Esophagus muscularis mucosa (tissue), 4 donors: Measurements from ENCODE around the gene NKD2. TPM values are rescaled to one million over a fixed set of nuclear protein-coding genes. Genes with fewer than 3 reads are reported as not detected.

ENCODE experiments used
- DNase-seq: peaks from one replicate; pipeline ENCODE4 v3.0.0-alpha.2; 2017; ENCODE audit errors: extremely low spot score
- H3K27ac ChIP-seq, 4 donors: fragments of 200-600 bp; sonication (generic); replicated peaks in 1 of 4; 1 replicate in 3 of 4; 2 replicates in 1 of 4; pipeline ENCODE4 v1.5.1; 2016 to 2019; ENCODE audit warnings: mild to moderate bottlenecking in 1 of 4
- H3K27me3 ChIP-seq, 4 donors: fragments of 200-600 bp; sonication (generic); one replicate each; pipeline versions ENCODE4 v1.5.1 to v1.6.0; 2016 to 2019
- H3K36me3 ChIP-seq, 4 donors: fragments of 200-600 bp; sonication (generic); one replicate each; pipeline ENCODE4 v1.5.1; 2016 to 2019
- H3K4me1 ChIP-seq, 4 donors: fragments of 200-600 bp; sonication (generic); one replicate each; pipeline ENCODE4 v1.5.1; 2016 to 2019
- H3K4me3 ChIP-seq, 4 donors: fragments of 200-600 bp; sonication (generic); 1 replicate in 2 of 4; 2 replicates in 2 of 4; pipeline ENCODE4 v1.5.1; 2016 to 2019; ENCODE audit warnings: mild to moderate bottlenecking in 4 of 4, moderate library complexity in 1 of 4
- H3K9me3 ChIP-seq, 4 donors: fragments of 200-600 bp; sonication (generic); 1 replicate in 3 of 4; 2 replicates in 1 of 4; pipeline ENCODE4 v1.5.1; 2016 to 2019
- EP300 ChIP-seq: sonication (generic); formaldehyde crosslinking; IDR thresholded peaks from one replicate; pipeline ENCODE4 v1.6.1; 2017; ENCODE audit warnings: antibody characterized with exemption
- POLR2A ChIP-seq: fragments of 450-650 bp; IDR thresholded peaks from one replicate; pipeline ENCODE4 v1.6.1; 2017; ENCODE audit warnings: antibody characterized with exemption, moderate library complexity, mild to moderate bottlenecking, low read depth
- POLR2AphosphoS5 ChIP-seq, 2 donors: sonication (generic); formaldehyde crosslinking; IDR thresholded peaks; one replicate each; pipeline ENCODE4 v1.6.1; 2017; ENCODE audit warnings: antibody characterized with exemption in 2 of 2
- WGBS: methylation state at CpG from one replicate; pipeline ENCODE4 v1.1.5; 2018; 5-methylcytosine and 5-hydroxymethylcytosine counted together
- intact Hi-C: fragments of 100-400 bp; cut with DNase I; formaldehyde crosslinking; loops from one replicate; pipeline ENCODE4 v1.15.1; 2023
- total RNA-seq, 4 donors: library from RNA; depleted of rRNA; stranded (reverse); fragments of >200 nt; gene quantifications; one replicate each; pipeline versions ENCODE4 v1.1.0 to v1.2.1, GENCODE V29; 2016
- TF ChIP-seq, protein P1 (sequence below), 3 experiments: fragments of 200-600 bp in 2 of 3; fragments of 450-650 bp in 1 of 3; sonication (generic) in 2 of 3; IDR thresholded peaks; one replicate each; pipeline ENCODE4 v1.5.1; 2017 to 2019; ENCODE audit warnings: antibody characterized with exemption in 3 of 3, mild to moderate bottlenecking in 2 of 3, moderate library complexity in 1 of 3

NKD2 gene
- total RNA-seq, 4 donors from 2014 or later, result 3.0 to 6.6 (median 5.4) TPM

DNA sequence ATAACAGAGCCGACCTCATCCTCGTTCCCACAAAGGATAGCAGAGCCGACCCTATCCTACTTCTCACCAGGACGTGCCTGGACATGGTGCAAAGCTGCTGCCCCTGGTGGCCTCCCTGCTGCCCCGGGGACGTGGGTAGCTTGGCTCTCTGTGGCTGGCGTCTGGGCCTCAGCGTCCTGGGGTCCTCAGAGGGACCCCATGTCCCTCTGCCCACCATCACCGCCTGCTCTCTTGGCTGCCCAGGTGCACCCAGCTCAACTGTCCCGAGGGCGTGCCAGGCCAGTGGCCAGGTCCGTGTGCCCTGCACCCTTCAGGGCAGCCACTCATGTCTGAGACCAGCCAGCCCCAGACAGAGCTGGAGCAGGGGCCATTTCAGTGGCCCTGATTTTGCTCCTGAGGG, 8.5 kb downstream of the NKD2 start:
- intact Hi-C loops, result no loop called here
- Histone ChIP-seq H3K9me3 (no peaks in the 10 kb centered on the region), H3K4me1 (no peaks in the 10 kb centered on the region), H3K36me3 (no peaks in the 10 kb centered on the region), H3K4me3 (no peak overlapping the region), H3K27me3 (peaks cover 0 to 18% (median 0%) of the 10 kb centered on the region in 4 donors), H3K27ac (no peak overlapping the region)
- TF ChIP-seq, protein P1, sequence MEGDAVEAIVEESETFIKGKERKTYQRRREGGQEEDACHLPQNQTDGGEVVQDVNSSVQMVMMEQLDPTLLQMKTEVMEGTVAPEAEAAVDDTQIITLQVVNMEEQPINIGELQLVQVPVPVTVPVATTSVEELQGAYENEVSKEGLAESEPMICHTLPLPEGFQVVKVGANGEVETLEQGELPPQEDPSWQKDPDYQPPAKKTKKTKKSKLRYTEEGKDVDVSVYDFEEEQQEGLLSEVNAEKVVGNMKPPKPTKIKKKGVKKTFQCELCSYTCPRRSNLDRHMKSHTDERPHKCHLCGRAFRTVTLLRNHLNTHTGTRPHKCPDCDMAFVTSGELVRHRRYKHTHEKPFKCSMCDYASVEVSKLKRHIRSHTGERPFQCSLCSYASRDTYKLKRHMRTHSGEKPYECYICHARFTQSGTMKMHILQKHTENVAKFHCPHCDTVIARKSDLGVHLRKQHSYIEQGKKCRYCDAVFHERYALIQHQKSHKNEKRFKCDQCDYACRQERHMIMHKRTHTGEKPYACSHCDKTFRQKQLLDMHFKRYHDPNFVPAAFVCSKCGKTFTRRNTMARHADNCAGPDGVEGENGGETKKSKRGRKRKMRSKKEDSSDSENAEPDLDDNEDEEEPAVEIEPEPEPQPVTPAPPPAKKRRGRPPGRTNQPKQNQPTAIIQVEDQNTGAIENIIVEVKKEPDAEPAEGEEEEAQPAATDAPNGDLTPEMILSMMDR (IDR thresholded peaks at IDR 0.05), result no peak
- TF ChIP-seq POLR2A (no peak), POLR2AphosphoS5 (IDR thresholded peaks at IDR 0.05) (no peak), EP300 (no peak)
- WGBS, result 76% methylated on average over 10 of the region's 12 CpGs
- DNase-seq, result no peak

DNA sequence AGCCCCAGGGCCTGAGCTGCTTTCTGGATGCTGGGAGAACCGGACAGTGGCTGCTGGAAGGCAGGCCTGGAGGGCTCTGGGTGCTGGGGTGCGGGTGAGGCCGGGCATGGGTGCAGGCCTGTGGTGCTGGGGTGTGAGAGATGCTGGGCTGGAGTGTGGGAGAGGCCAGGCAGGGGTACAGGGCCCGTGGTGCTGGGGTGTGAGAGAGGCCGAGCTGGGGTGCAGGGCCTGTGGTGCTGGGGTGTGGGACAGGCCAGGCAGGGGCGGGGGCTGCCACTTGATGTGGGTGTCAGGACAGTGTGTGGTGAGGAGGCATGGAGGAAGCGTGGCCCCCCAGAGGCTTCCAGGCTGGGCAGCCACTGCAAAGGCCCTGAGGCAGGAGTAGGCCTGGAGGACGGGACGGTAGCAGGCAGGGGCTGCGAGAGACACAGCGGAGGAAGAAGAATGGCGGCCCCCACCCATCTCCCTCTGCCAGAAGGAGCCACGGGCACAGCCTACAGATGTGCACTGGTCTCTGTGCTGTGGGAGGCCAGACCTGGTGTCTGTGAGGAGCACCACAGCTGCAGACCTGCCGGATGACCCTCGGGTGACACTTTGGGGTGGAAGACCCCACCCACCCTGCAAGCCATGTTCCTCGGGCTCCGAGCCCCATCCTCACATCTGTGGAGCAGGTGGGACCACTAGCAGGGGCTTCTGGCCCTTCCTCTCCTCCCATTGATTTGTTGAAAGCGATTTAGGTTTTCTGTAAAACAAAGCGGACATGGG, 9.3 kb downstream of the NKD2 start:
- Histone ChIP-seq H3K27me3 (peaks cover 0 to 10% (median 0%) of the 10 kb centered on the region in 4 donors), H3K4me3 (no peak overlapping the region), H3K9me3 (no peaks in the 10 kb centered on the region), H3K27ac (no peak overlapping the region), H3K36me3 (no peaks in the 10 kb centered on the region), H3K4me1 (no peaks in the 10 kb centered on the region)
- no peak for DNase-seq
- TF ChIP-seq POLR2AphosphoS5 (IDR thresholded peaks at IDR 0.05) (no peak), POLR2A (no peak), EP300 (no peak)
- TF ChIP-seq, protein P1 (IDR thresholded peaks at IDR 0.05), result no peak
- intact Hi-C loops, result no loop called here
- 95% methylated on average over 13 of the region's 19 CpGs for WGBS

GRCh38 chr5:1018596-1018995, 10.0 kb downstream of the NKD2 start:
- Histone ChIP-seq H3K9me3 (no peaks in the 10 kb centered on the region), H3K4me3 (no peak overlapping the region), H3K4me1 (no peaks in the 10 kb centered on the region), H3K27ac (no peak overlapping the region), H3K36me3 (no peaks in the 10 kb centered on the region), H3K27me3 (peaks cover 0 to 4% (median 0%) of the 10 kb centered on the region in 4 donors)
- 88% methylated on average over 3 of the region's 9 CpGs for WGBS
- no peak for DNase-seq
- intact Hi-C loops, result no loop called here
- TF ChIP-seq, protein P1 (IDR thresholded peaks at IDR 0.05), result no peak
- TF ChIP-seq POLR2A, result no peak
- no peak for TF ChIP-seq POLR2AphosphoS5 (IDR thresholded peaks at IDR 0.05)
- TF ChIP-seq EP300, result no peak

- Histone ChIP-seq H3K4me1 (no peaks in the 10 kb centered on the region), H3K27me3 (peaks cover 0 to 4% (median 0%) of the 10 kb centered on the region in 4 donors), H3K27ac (no peak overlapping the region), H3K4me3 (no peak overlapping the region), H3K9me3 (no peaks in the 10 kb centered on the region), H3K36me3 (no peaks in the 10 kb centered on the region)
- DNase-seq, result no peak
- intact Hi-C loops, result no loop called here
- TF ChIP-seq, protein P1 (IDR thresholded peaks at IDR 0.05), result no peak
- TF ChIP-seq EP300 (no peak), POLR2AphosphoS5 (IDR thresholded peaks at IDR 0.05) (no peak), POLR2A (no peak)
- WGBS, result 86% methylated on average over 31 of the region's 37 CpGs
These were observed 10.7 kb downstream of the NKD2 start for GRCh38 chr5:1019001-1019905.
